NT2/D1 (cell line): ENCODE measurements around the gene KCTD2.
"Not testable (repeated sequence)": the region's sequence is repeated elsewhere in the genome, so short reads cannot be mapped to it uniquely, and the experiment has no call there.

Source experiments
- YY1 ChIP-seq: IDR thresholded peaks from 2 replicates; pipeline ENCODE4 v1.6.1; 2011; ENCODE audit not compliant: insufficient read length, insufficient read depth
- ZNF274 ChIP-seq: IDR thresholded peaks from 2 replicates; pipeline ENCODE4 v1.6.1; 2011; ENCODE audit warnings: mild to moderate bottlenecking, low read depth, low read length

GRCh38 chr17:75025398-75025734 lies 21.7 kb upstream of the KCTD2 start:
- TF ChIP-seq YY1, ZNF274: not testable (repeated sequence)
